SH-SY5Y (cell line): ENCODE measurements around the gene NAXD.

Source experiments
- GATA2 ChIP-seq: IDR thresholded peaks from 2 replicates; pipeline ENCODE4 v1.6.1; 2011; ENCODE audit warnings: mild to moderate bottlenecking, low read depth, low read length
- GATA3 ChIP-seq: IDR thresholded peaks from 2 replicates; pipeline ENCODE4 v1.6.1; 2011; ENCODE audit warnings: low read depth, mild to moderate bottlenecking, low read length, moderate library complexity

The NAXD gene

GRCh38 chr13:110583178-110583865 lies 32.0 kb upstream of the NAXD start:
- TF ChIP-seq GATA2 (no peak), GATA3 (no peak)

GRCh38 chr13:110589793-110590390 lies 25.5 kb upstream of the NAXD start:
- TF ChIP-seq GATA2 = no peak

DNA sequence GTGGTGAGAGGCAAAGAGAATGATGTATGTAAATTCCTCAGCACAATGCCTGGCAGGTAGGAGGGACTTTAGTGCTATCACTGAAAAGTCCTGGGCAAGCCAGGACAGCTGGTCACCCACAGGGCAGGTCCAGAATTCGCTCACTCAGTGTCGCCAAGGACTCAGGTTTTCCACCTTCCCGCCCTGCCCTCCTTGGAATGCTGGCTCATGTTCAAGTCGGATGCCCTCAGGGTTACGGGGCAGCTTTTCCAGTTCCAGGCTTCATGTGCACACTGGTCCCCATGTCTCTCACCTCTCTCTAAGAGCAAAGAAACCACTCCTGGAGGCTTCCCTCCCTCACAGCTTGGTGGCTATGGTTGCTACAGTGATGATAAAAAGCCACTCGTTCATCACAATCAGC lies 24.8 kb upstream of the NAXD start:
- TF ChIP-seq GATA2 (no peak), GATA3 (no peak)

DNA sequence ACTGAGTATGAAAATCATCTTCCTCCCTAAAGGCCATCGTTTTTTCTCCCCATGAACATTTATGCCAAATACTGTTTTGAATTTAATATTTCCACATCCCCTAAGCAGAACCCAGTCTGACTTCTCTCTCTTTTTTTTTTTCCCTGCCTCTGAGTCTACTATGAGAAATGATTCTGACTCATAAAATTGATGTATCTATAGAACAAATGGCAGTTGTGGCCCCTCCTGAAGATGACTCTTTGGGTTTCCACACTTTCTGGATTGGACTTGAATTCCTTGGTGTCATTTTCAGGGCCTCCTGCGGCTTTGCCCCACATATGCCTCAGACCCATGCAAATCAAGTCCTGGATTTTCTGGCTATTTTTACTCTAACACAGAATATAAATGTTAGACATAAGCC lies 22.7 kb upstream of the NAXD start:
- TF ChIP-seq GATA3 = no peak
- no peak for TF ChIP-seq GATA2

DNA sequence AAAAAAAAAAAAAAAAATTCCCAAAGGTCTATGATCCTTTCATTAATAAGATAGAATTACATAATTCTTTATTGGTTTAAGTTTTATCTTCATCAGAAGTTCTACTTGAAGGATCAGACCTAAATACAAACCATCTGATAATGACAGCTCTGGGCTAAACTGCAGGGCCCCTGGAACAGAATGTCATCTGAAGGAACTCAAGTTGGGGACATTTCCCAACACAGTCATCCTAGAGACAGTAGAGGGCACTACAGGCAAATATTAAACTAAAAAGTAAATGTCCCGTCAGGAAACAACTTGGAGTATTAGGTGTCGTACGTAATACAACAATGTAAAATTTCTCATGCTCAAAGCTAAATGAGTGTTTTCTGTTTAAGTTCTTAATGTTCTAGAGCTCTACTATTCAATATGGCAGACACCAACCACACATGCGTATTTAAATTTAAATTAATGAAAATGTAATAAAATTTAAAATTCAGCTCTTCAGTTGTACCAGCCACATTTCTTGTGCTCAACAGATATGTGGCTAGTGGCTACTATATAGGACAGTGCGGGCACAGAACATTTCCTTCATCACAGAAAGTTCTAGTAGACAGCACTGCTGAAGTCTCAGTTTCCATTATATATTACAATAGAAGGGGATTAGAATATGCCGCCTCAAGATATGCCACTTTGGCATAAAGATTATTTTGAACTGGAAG lies 21.8 kb upstream of the NAXD start:
- TF ChIP-seq GATA2 = no peak
- no peak for TF ChIP-seq GATA3

DNA sequence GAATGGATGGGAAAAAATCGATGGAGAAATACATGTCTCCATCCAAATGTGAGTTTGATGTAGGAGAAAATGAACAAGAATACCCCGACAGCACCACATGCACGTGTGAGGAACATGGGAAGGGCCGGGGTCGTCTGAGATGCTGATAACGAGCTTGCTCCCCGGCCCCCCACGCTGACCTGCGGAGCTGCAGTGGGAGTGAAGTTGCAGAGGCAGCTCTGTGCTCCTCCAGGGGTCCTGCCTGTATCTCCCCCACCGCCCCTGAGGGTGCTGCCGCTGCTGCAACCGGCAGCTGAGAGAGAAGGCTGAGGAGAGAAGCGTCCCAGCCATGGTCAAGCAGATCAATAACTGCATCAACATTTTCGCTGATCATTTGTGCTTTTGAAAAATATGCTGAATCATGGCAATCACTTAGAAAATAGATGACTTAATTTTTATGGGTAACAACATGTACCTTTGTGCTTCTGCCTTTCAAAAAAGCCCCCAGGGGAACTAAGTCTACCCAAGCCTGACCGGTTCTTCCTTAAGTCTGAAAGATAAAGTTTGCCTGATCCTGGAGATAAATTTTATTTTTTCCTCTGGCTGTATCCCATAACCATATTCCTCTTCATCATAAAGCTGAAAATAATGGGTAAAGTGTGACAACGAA lies 18.2 kb upstream of the NAXD start:
- no peak for TF ChIP-seq GATA2
- no peak for TF ChIP-seq GATA3

- no peak for TF ChIP-seq GATA2
Observed at GRCh38 chr13:110600261-110600819, 15.0 kb upstream of the NAXD start.

- TF ChIP-seq GATA2 (no peak), GATA3 (no peak)
Observed at GRCh38 chr13:110600980-110601379, 14.4 kb upstream of the NAXD start.

- TF ChIP-seq GATA3 = no peak
- no peak for TF ChIP-seq GATA2
Observed at GRCh38 chr13:110605132-110605531, 10.2 kb upstream of the NAXD start.

GRCh38 chr13:110607675-110608224 lies 7.6 kb upstream of the NAXD start:
- TF ChIP-seq GATA3 = no peak
- TF ChIP-seq GATA2 = no peak

DNA sequence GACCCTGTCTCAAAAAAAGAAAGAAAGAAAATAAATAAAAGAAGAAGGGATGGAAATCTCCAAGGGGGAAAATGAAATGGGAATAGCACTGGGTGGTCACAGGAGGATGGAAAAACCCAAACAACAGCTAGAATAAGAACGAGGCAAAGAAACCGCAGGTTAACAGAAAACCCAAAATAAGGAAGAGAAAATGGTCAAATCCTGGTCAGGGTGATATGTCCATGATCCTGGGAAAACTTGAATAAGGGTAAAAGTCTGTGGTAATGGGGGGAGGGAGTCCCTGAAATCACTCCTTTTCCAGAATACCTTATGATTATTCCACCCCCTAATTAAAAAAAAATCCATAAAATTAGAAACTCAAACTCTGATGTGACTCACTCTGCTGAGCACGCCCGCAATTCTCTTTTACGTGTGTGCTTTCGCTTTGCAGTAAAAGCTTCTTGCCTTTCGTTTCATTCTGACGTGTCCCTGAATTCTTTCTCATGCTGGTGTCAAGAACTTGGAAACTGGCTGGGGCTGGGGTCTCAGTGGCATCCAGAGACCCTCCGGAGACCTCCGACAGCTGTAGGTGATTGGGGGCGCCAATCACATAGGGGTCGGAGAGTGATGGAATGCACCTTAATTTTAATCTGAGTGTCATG lies 4.3 kb upstream of the NAXD start:
- TF ChIP-seq GATA3 (no peak), GATA2 (no peak)

DNA sequence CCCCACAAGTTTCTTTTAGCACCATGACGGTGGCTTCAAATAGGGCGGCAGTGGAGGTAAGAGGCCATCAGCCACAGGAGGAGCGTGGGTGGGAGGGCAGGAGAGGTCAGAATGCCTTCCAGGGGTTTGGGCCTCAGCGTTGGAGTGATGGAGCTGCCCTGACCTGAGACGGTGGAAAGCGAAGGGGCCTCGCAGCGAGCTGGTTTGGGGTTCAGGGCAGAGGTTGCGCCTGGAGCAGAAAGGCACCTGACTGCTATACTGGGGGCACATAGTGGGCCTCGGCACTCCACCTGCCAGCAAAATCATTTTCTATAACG lies 382 bp upstream of the NAXD start:
- TF ChIP-seq GATA3 (no peak), GATA2 (no peak)

DNA sequence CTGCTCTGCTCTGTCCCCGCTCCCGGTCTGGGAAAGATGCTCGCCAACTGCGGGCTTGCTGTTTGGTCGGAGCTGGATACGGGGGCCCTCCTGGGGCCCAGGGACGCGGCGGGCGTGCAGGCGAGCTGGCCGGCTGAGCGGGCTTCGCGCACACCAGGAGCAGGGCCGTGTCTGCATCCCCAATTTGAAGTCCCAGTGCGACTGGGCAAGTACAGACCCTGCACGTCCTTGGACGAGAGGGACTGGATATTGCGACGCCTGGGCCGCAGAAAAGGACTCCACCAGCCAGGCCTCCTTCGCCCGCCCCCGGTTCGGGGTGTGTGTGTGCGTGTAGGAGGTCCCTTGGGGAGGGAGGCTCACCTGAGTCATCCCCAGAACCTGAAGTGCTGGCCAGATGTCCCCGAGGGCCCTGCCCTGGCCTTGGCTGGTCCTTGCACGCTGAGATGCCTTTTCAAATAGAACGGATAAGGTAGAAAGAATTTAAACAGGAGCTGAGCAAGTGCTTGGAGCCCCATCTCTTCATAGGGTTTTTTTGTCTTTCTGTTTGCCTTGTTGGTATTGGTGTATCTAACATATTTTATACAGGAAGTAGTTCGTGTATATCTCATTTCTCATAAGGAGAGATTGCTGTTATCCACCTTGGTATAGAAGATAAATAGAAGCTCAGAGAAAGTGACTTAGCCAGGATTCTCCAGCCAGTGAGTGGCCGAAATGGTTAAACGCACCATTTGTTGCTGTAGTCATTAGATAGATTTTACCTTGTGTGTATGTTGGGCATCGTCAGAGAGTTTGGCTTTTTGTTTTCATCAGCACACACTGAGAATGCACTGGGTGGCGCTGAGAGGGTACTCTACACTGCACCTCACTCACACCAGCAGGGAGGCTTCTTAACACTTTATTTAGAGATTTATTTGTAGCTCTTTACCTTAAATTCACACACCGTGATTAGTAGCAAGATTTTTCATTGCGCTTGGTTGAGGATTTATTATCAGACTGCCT lies 1.1 kb downstream of the NAXD start:
- TF ChIP-seq GATA2 = no peak
- no peak for TF ChIP-seq GATA3
